22Rv1 (cell line): ENCODE data around the gene CTNNA3.

Source experiments
- ZFX ChIP-seq: fragments of 450-650 bp; IDR thresholded peaks from 2 replicates; pipeline ENCODE4 v1.6.1; 2017; ENCODE audit warnings: antibody characterized with exemption, borderline replicate concordance
- TF ChIP-seq, protein P1 (sequence below): fragments of 450-650 bp; IDR thresholded peaks from 2 replicates; pipeline ENCODE4 v1.5.1; 2017; ENCODE audit warnings: mild to moderate bottlenecking

DNA sequence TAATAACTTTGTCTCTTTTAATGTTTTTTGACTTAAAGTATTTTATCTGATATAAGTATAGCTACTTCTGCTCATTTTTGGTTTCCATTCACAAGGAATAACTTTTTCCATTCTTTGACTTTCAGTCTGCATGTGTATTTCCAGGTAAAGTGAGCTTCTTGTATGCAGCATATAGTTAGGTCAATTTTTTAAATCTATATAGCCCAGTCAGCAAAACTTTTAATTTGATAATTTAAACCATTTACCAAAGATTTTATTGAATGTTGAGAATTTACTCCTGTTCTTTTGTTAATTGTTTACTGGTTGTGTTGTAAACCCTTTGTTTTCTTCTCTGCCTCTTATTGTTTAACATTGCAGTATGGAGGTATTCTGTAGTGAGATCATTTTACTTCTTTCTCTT is 1467.1 kb downstream of the CTNNA3 start:
- TF ChIP-seq, protein P1, sequence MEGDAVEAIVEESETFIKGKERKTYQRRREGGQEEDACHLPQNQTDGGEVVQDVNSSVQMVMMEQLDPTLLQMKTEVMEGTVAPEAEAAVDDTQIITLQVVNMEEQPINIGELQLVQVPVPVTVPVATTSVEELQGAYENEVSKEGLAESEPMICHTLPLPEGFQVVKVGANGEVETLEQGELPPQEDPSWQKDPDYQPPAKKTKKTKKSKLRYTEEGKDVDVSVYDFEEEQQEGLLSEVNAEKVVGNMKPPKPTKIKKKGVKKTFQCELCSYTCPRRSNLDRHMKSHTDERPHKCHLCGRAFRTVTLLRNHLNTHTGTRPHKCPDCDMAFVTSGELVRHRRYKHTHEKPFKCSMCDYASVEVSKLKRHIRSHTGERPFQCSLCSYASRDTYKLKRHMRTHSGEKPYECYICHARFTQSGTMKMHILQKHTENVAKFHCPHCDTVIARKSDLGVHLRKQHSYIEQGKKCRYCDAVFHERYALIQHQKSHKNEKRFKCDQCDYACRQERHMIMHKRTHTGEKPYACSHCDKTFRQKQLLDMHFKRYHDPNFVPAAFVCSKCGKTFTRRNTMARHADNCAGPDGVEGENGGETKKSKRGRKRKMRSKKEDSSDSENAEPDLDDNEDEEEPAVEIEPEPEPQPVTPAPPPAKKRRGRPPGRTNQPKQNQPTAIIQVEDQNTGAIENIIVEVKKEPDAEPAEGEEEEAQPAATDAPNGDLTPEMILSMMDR: no peak
- TF ChIP-seq ZFX: no peak
